ENCODE measurements around the gene HOXA4. TPM values are rescaled to one million over a fixed set of nuclear protein-coding genes. Genes with fewer than 3 reads are reported as not detected.
A peak's percentile ranks its signal among the peaks of the same experiment; 100 is the strongest.

HOXA4 gene
- total and polyA plus RNA-seq, 7 donors, result 1.8 to 4.8 (median 2.9) TPM; not detected in 1

DNA sequence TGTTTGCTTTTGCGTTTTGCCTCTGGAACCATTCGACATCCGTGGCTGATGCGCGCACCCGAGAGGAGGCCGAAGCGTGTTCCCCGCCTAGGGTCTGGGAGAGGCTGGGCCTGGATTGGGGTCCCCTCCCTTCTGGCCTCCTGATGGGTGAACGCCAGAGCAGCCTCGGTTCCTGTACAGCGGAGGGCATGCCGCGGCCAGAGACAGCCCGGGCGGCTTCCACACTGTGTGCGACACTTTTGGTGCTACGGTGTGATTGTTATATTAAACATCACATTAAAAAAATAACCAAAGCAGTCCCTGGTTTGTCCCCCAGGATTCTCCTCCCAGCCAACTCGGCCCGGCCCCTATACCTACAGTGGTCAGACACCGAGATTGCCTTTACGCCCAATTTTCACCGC, 29.6 kb upstream of the HOXA4 start:
- WGBS, 2 donors, result 6 to 23% methylated on average over 23 of the region's 23 CpGs
- DNase-seq, result peak; percentile 69
- H3K27ac ChIP-seq, result peak overlapping the region in 3 of 4 donors; percentile 97 to 98 (median 98)

DNA sequence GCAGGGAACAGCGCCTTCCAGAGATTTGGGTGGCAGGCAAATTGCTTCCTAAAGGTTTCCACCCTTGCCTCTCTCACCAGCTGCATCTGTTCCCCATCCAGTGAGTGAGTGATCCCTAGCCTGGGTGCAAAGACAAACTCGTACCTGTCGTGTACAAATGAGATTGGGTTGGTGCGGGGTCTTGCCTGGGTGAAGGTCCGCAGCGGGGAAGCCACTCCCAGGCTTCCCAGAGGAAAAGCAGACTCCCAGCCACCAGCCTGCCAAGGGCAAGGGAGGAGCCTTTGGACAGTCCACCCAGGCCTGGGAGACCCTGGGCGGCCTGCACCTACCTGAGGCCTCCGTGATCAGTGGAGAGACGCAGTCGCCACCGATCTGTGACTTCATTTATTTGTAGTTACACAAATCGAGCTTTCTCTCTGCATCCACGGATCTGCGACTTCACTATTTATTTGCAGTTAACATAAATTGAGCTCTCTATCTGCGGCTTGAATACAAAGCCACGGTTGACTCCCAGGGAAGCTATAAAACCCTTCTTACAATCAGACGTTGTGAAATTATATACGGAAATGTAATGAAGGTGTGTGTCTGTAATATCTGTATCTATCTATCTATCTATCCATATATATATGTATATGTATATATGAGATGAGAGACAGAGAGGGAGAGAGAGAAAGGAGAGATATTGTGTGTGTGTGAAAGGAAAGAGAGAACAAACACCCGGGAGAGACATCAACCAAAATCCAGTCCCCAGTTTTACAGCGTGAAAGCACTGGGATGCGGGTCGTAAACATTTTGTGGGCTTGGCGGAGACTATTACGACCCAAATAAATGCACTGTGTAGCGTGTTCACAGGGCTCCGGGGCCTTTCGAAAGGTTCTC, 28.9 kb upstream of the HOXA4 start:
- H3K27me3 ChIP-seq, result no peaks in the 10 kb centered on the region
- H3K4me3 ChIP-seq, result no peak overlapping the region
- no peaks in the 10 kb centered on the region for H3K9me3 ChIP-seq
- WGBS, 2 donors, result 15 to 43% methylated on average over 27 of the region's 27 CpGs
- H3K4me1 ChIP-seq, result peaks cover 0 to 54% (median 50%) of the 10 kb centered on the region in 4 donors
- no peaks in the 10 kb centered on the region for H3K36me3 ChIP-seq
- TF ChIP-seq EP300 (IDR thresholded peaks at IDR 0.05), result no peak
- no peak for TF ChIP-seq POLR2A (IDR thresholded peaks at IDR 0.05)
- no peak for TF ChIP-seq POLR2AphosphoS5 (IDR thresholded peaks at IDR 0.05)
- TF ChIP-seq, protein P1, sequence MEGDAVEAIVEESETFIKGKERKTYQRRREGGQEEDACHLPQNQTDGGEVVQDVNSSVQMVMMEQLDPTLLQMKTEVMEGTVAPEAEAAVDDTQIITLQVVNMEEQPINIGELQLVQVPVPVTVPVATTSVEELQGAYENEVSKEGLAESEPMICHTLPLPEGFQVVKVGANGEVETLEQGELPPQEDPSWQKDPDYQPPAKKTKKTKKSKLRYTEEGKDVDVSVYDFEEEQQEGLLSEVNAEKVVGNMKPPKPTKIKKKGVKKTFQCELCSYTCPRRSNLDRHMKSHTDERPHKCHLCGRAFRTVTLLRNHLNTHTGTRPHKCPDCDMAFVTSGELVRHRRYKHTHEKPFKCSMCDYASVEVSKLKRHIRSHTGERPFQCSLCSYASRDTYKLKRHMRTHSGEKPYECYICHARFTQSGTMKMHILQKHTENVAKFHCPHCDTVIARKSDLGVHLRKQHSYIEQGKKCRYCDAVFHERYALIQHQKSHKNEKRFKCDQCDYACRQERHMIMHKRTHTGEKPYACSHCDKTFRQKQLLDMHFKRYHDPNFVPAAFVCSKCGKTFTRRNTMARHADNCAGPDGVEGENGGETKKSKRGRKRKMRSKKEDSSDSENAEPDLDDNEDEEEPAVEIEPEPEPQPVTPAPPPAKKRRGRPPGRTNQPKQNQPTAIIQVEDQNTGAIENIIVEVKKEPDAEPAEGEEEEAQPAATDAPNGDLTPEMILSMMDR (IDR thresholded peaks at IDR 0.05), result no peak
- intact Hi-C loops (cut with DNase I), result loop anchor here (2.0 to 5.0 kb wide), 4 partner anchors 302 to 1207 kb away; partner anchors contain the start of genes CBX3 and HNRNPA2B1
- peak; percentile 63 for DNase-seq
- H3K27ac ChIP-seq, result no peak overlapping the region

More for the DNA sequence above, 29.6 kb upstream of the HOXA4 start:
- no peaks in the 10 kb centered on the region for H3K9me3 ChIP-seq
- H3K27me3 ChIP-seq, result no peaks in the 10 kb centered on the region
- H3K4me1 ChIP-seq, result peaks cover 0 to 50% (median 44%) of the 10 kb centered on the region in 4 donors
- TF ChIP-seq POLR2A (IDR thresholded peaks at IDR 0.05) (no peak), EP300 (IDR thresholded peaks at IDR 0.05) (no peak), POLR2AphosphoS5 (IDR thresholded peaks at IDR 0.05) (no peak)
- TF ChIP-seq, protein P1 (IDR thresholded peaks at IDR 0.05), result no peak
- intact Hi-C loops (cut with DNase I), result loop anchor here (2.0 kb wide), 2 partner anchors 473 to 959 kb away; partner anchors contain the start of genes CBX3 and HNRNPA2B1
- peak overlapping the region in 3 of 4 donors; percentile 80 to 85 (median 83) for H3K4me3 ChIP-seq
- no peaks in the 10 kb centered on the region for H3K36me3 ChIP-seq

DNA sequence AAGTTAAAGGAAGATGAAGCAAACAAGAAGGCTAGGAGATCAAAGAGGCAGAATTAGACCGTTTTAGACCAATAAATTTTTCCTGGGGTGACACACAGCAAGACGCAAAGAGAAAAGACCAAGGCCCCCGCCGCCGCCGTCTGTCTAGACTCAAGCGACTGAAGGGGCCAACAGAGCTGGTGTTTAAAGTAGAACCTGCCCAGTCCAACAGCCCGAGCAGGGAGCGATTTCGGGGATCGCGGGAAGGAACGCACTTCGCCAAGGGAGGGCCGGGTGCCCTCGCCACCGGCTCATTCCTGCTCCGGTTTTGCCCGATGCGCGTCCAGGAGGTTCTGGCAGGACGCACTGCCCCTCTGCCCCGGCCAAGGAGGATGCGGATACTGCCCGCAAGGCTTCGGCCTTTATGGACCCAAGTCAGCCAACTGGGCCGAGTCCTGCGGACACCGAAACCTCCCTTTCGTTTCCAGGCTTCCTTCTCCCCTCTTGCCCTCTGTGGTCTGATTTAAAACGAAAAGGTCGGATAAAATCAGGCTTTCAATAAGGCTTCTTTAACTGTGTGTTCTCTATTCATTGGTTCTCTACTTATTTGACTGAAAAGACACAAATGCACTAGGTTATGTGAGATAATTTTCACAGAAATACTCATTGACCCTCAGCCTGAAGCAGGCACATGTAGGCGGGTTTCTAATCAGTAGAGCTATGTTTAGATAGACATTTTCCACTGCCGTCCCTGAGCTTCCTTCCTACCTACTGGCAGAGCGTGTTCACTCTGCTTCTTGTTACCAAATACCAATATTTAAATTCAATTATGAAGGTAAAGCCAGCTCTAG, 28.1 kb upstream of the HOXA4 start:
- DNase-seq, result peak; percentile 64
- Histone ChIP-seq H3K4me1 (peaks cover 0 to 58% (median 49%) of the 10 kb centered on the region in 4 donors), H3K27me3 (no peaks in the 10 kb centered on the region), H3K27ac (no peak overlapping the region), H3K4me3 (no peak overlapping the region), H3K9me3 (no peaks in the 10 kb centered on the region), H3K36me3 (no peaks in the 10 kb centered on the region)
- no peak for TF ChIP-seq EP300 (IDR thresholded peaks at IDR 0.05)
- whole genome bisulfite sequencing, 2 donors, result 11 to 35% methylated on average over 35 of the region's 35 CpGs
- intact Hi-C loops (cut with DNase I), result loop anchor here (5.0 kb wide), 2 partner anchors 301 to 1206 kb away; no protein-coding TSS in a partner anchor

DNA sequence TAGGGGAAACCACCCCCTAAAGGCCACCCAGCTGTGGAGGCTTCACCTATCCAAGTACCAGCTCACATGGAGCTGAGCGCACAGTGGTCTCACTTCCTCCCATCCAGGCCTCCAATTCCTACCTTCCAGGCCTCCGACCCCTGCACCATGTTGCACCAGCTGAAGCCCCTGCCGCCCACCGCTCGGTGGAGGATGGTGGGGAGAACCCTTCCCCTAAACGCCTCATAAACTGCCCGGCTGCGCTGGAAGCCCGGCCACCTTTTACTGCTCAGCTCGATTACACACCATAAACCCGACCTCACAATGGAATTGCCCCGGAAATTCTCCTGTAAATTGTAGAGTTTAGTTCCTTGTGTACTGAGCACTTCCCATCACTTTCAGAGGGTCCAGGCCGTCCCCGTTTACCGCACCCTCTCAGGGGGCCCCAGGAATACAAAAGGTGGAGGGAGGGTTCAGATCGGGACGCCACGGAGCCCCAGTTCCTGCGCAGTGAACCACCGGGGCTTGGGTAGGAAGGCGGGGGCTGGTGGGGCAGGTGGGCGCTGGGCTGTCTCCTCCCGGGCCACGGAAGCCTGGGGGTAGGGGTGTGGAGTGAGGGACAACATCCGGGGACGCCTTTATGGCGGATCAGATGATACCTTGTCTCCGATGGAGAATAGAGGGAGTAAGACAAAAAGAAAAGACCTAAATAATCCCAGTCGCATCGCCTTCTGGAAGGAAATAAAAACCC, 27.3 kb upstream of the HOXA4 start:
- Histone ChIP-seq H3K27ac (peak overlapping the region in 2 of 4 donors; percentile 83 to 91), H3K4me1 (peaks cover 0 to 57% (median 50%) of the 10 kb centered on the region in 4 donors), H3K9me3 (no peaks in the 10 kb centered on the region), H3K27me3 (no peaks in the 10 kb centered on the region), H3K36me3 (no peaks in the 10 kb centered on the region), H3K4me3 (no peak overlapping the region)
- TF ChIP-seq POLR2AphosphoS5 (IDR thresholded peaks at IDR 0.05) (no peak), POLR2A (IDR thresholded peaks at IDR 0.05) (no peak)
- intact Hi-C loops (cut with DNase I), result loop anchor here (5.0 kb wide), 2 partner anchors 301 to 1206 kb away; no protein-coding TSS in a partner anchor
- 11 to 29% methylated on average over 30 of the region's 30 CpGs for WGBS, 2 donors
- DNase-seq, result peak; percentile 60
